ENCODE data around the gene SAP25.
A peak's percentile ranks its signal among the peaks of the same experiment; 100 is the strongest.

Gene SAP25

GRCh38 chr7:100573691-100574361, at the start of gene SAP25:
Gene SAP25 (minus strand): TSS chr7:100573900. CDS start chr7:100573742, 158 bp downstream.
- Histone ChIP-seq H3K27me3 (ENCODE audit: insufficient read depth, low read length) (peaks cover 21% of the 10 kb centered on the region; the same call in 1 of the 2 replicates), H3K9me3 (ENCODE audit: insufficient read depth, low read depth, low read length) (no peaks in the 10 kb centered on the region), H3K4me1 (ENCODE audit: insufficient read depth, low read length) (peaks cover 10% of the 10 kb centered on the region), H3K36me3 (ENCODE audit: insufficient read depth, low read depth, low read length) (peaks cover 22% of the 10 kb centered on the region), H3K4me3 (ENCODE audit: low read length) (no peak within 1 kb of the TSS), H3K9ac (ENCODE audit: low read depth, low read length) (no peak within 1 kb of the TSS), H3K27ac (ENCODE audit: low read length) (no peak within 1 kb of the TSS)

- Histone ChIP-seq H3K27me3 (ENCODE audit: insufficient read depth, low read length) (peaks cover 14% of the 10 kb centered on the region), H3K4me1 (ENCODE audit: insufficient read depth, low read length) (peaks cover 4% of the 10 kb centered on the region; the same call in 1 of the 2 replicates), H3K27ac (ENCODE audit: low read length) (no peak overlapping the region), H3K36me3 (ENCODE audit: insufficient read depth, low read depth, low read length) (no peaks in the 10 kb centered on the region), H3K9me3 (ENCODE audit: insufficient read depth, low read depth, low read length) (no peaks in the 10 kb centered on the region), H3K4me3 (ENCODE audit: low read length) (no peak overlapping the region), H3K9ac (ENCODE audit: low read depth, low read length) (no peak overlapping the region)
Measured at GRCh38 chr7:100621554-100621953, 47.9 kb upstream of the SAP25 start.

- no peak overlapping the region for H3K27ac ChIP-seq (ENCODE audit: low read length)
- no peaks in the 10 kb centered on the region for H3K36me3 ChIP-seq (ENCODE audit: insufficient read depth, low read depth, low read length)
- H3K9ac ChIP-seq (ENCODE audit: low read depth, low read length): no peak overlapping the region
- peaks cover 7% of the 10 kb centered on the region for H3K27me3 ChIP-seq (ENCODE audit: insufficient read depth, low read length)
- H3K4me1 ChIP-seq (ENCODE audit: insufficient read depth, low read length): no peaks in the 10 kb centered on the region
- no peaks in the 10 kb centered on the region for H3K9me3 ChIP-seq (ENCODE audit: insufficient read depth, low read depth, low read length)
- no peak overlapping the region for H3K4me3 ChIP-seq (ENCODE audit: low read length)
Measured at GRCh38 chr7:100620804-100621203, 47.1 kb upstream of the SAP25 start.

- Histone ChIP-seq H3K9ac (ENCODE audit: low read depth, low read length) (no peak overlapping the region), H3K27me3 (ENCODE audit: insufficient read depth, low read length) (peaks cover 2% of the 10 kb centered on the region; the same call in 1 of the 2 replicates), H3K4me3 (ENCODE audit: low read length) (no peak overlapping the region), H3K27ac (ENCODE audit: low read length) (no peak overlapping the region), H3K36me3 (ENCODE audit: insufficient read depth, low read depth, low read length) (no peaks in the 10 kb centered on the region), H3K9me3 (ENCODE audit: insufficient read depth, low read depth, low read length) (no peaks in the 10 kb centered on the region), H3K4me1 (ENCODE audit: insufficient read depth, low read length) (no peaks in the 10 kb centered on the region)
Measured at GRCh38 chr7:100620239-100620638, 46.5 kb upstream of the SAP25 start.

- Histone ChIP-seq H3K36me3 (ENCODE audit: insufficient read depth, low read depth, low read length) (no peaks in the 10 kb centered on the region), H3K27ac (ENCODE audit: low read length) (no peak overlapping the region), H3K9ac (ENCODE audit: low read depth, low read length) (no peak overlapping the region)
Measured at GRCh38 chr7:100614308-100614861, 40.7 kb upstream of the SAP25 start.

GRCh38 chr7:100613412-100614175, 39.9 kb upstream of the SAP25 start:
- Histone ChIP-seq H3K4me1 (ENCODE audit: insufficient read depth, low read length) (no peaks in the 10 kb centered on the region), H3K36me3 (ENCODE audit: insufficient read depth, low read depth, low read length) (no peaks in the 10 kb centered on the region), H3K27ac (ENCODE audit: low read length) (no peak overlapping the region), H3K9me3 (ENCODE audit: insufficient read depth, low read depth, low read length) (no peaks in the 10 kb centered on the region), H3K4me3 (ENCODE audit: low read length) (peak overlapping the region; percentile 90), H3K9ac (ENCODE audit: low read depth, low read length) (no peak overlapping the region), H3K27me3 (ENCODE audit: insufficient read depth, low read length) (peaks cover 6% of the 10 kb centered on the region)

More at GRCh38 chr7:100614308-100614861, 40.7 kb upstream of the SAP25 start:
- H3K4me1 ChIP-seq (ENCODE audit: insufficient read depth, low read length): no peaks in the 10 kb centered on the region
- peaks cover 6% of the 10 kb centered on the region for H3K27me3 ChIP-seq (ENCODE audit: insufficient read depth, low read length)
- H3K4me3 ChIP-seq (ENCODE audit: low read length): no peak overlapping the region
- H3K9me3 ChIP-seq (ENCODE audit: insufficient read depth, low read depth, low read length): no peaks in the 10 kb centered on the region

GRCh38 chr7:100612730-100613390, 39.2 kb upstream of the SAP25 start:
- H3K9me3 ChIP-seq (ENCODE audit: insufficient read depth, low read depth, low read length): no peaks in the 10 kb centered on the region
- no peak overlapping the region for H3K27ac ChIP-seq (ENCODE audit: low read length)
- H3K36me3 ChIP-seq (ENCODE audit: insufficient read depth, low read depth, low read length): no peaks in the 10 kb centered on the region
- H3K27me3 ChIP-seq (ENCODE audit: insufficient read depth, low read length): peaks cover 6% of the 10 kb centered on the region
- peak overlapping the region; percentile 56; the same call in 1 of the 2 replicates for H3K9ac ChIP-seq (ENCODE audit: low read depth, low read length)
- no peaks in the 10 kb centered on the region for H3K4me1 ChIP-seq (ENCODE audit: insufficient read depth, low read length)
- H3K4me3 ChIP-seq (ENCODE audit: low read length): peak overlapping the region; percentile 90

GRCh38 chr7:100611983-100612729, 38.5 kb upstream of the SAP25 start, which contains the start of gene MOSPD3:
Gene MOSPD3 (plus strand): TSS chr7:100612540. CDS start chr7:100612792, 252 bp downstream.
- H3K27ac ChIP-seq (ENCODE audit: low read length): peak within 1 kb of the TSS; percentile 67
- H3K4me3 ChIP-seq (ENCODE audit: low read length): peak within 1 kb of the TSS; percentile 90

GRCh38 chr7:100609958-100610357, 36.3 kb upstream of the SAP25 start:
- no peak overlapping the region for H3K4me3 ChIP-seq (ENCODE audit: low read length)
- no peaks in the 10 kb centered on the region for H3K9me3 ChIP-seq (ENCODE audit: insufficient read depth, low read depth, low read length)
- peaks cover 22% of the 10 kb centered on the region for H3K27me3 ChIP-seq (ENCODE audit: insufficient read depth, low read length)
- peaks cover 4% of the 10 kb centered on the region; the same call in 1 of the 2 replicates for H3K4me1 ChIP-seq (ENCODE audit: insufficient read depth, low read length)
- H3K36me3 ChIP-seq (ENCODE audit: insufficient read depth, low read depth, low read length): no peaks in the 10 kb centered on the region
- no peak overlapping the region for H3K9ac ChIP-seq (ENCODE audit: low read depth, low read length)
- H3K27ac ChIP-seq (ENCODE audit: low read length): no peak overlapping the region

More at GRCh38 chr7:100611983-100612729, 38.5 kb upstream of the SAP25 start, which contains the start of gene MOSPD3:
- H3K4me1 ChIP-seq (ENCODE audit: insufficient read depth, low read length): no peaks in the 10 kb centered on the region
- H3K9me3 ChIP-seq (ENCODE audit: insufficient read depth, low read depth, low read length): no peaks in the 10 kb centered on the region
- H3K36me3 ChIP-seq (ENCODE audit: insufficient read depth, low read depth, low read length): no peaks in the 10 kb centered on the region
- H3K27me3 ChIP-seq (ENCODE audit: insufficient read depth, low read length): peaks cover 6% of the 10 kb centered on the region
- peak within 1 kb of the TSS; percentile 91; the same call in 1 of the 2 replicates for H3K9ac ChIP-seq (ENCODE audit: low read depth, low read length)

GRCh38 chr7:100607111-100607510, 33.4 kb upstream of the SAP25 start:
- Histone ChIP-seq H3K27ac (ENCODE audit: low read length) (no peak overlapping the region), H3K36me3 (ENCODE audit: insufficient read depth, low read depth, low read length) (no peaks in the 10 kb centered on the region), H3K27me3 (ENCODE audit: insufficient read depth, low read length) (peaks cover 19% of the 10 kb centered on the region), H3K9me3 (ENCODE audit: insufficient read depth, low read depth, low read length) (no peaks in the 10 kb centered on the region), H3K4me3 (ENCODE audit: low read length) (no peak overlapping the region), H3K4me1 (ENCODE audit: insufficient read depth, low read length) (peaks cover 15% of the 10 kb centered on the region; the same call in 1 of the 2 replicates), H3K9ac (ENCODE audit: low read depth, low read length) (no peak overlapping the region)
